Loucy (cell line): Measurements from ENCODE around the gene EEF1A2.
A peak's percentile ranks its signal among the peaks of the same experiment; 100 is the strongest.

Experiments used
- H2AFZ ChIP-seq: fragments of 200-600 bp; sonication (generic); 2 replicates; pipeline ENCODE4 v1.6.0; 2016; ENCODE audit warnings: antibody characterized with exemption, mild to moderate bottlenecking, low read length, moderate library complexity
- H3F3A ChIP-seq: fragments of 200-600 bp; 2 replicates; pipeline ENCODE4 v1.6.0; 2016; ENCODE audit warnings: antibody characterized with exemption, low read depth, mild to moderate bottlenecking
- H3K27me3 ChIP-seq: fragments of 200-600 bp; sonication (generic); 2 replicates; pipeline ENCODE4 v1.6.1; 2014; ENCODE audit warnings: low read length, mild to moderate bottlenecking; ENCODE audit not compliant: insufficient read depth, poor library complexity, severe bottlenecking
- H3K36me3 ChIP-seq: fragments of 200-600 bp; sonication (generic); 2 replicates; pipeline ENCODE4 v1.6.1; 2016; ENCODE audit warnings: low read length; ENCODE audit not compliant: insufficient read depth
- H3K4me1 ChIP-seq: fragments of 200-600 bp; sonication (generic); 2 replicates; pipeline ENCODE4 v1.5.1; 2014; ENCODE audit warnings: low read length, mild to moderate bottlenecking; ENCODE audit not compliant: insufficient read depth, poor library complexity, severe bottlenecking
- H3K4me2 ChIP-seq: fragments of 200-600 bp; sonication (generic); 2 replicates; pipeline ENCODE4 v1.6.0; 2014; ENCODE audit warnings: antibody characterized with exemption, low read length, low read depth, mild to moderate bottlenecking; ENCODE audit not compliant: poor library complexity, severe bottlenecking
- H3K4me3 ChIP-seq: fragments of 200-600 bp; sonication (generic); 2 replicates; pipeline ENCODE4 v1.5.1; 2014; ENCODE audit warnings: low read length, mild to moderate bottlenecking, mixed read lengths; ENCODE audit not compliant: poor library complexity, severe bottlenecking
- H3K79me2 ChIP-seq: fragments of 200-600 bp; sonication (generic); 2 replicates; pipeline ENCODE4 v1.6.1; 2014; ENCODE audit warnings: low read length; ENCODE audit not compliant: insufficient read depth
- H3K9ac ChIP-seq: fragments of 200-600 bp; sonication (generic); 2 replicates; pipeline ENCODE4 v1.6.0; 2014; ENCODE audit warnings: mild to moderate bottlenecking, low read depth, low read length, moderate library complexity; ENCODE audit not compliant: poor library complexity, severe bottlenecking
- H3K9me2 ChIP-seq: fragments of 200-600 bp; sonication (generic); replicated peaks from 2 replicates; pipeline ENCODE4 v1.6.1; 2016; ENCODE audit warnings: low read depth, low read length, mixed read lengths
- H3K9me3 ChIP-seq: fragments of 200-600 bp; sonication (generic); 2 replicates; pipeline ENCODE4 v1.6.1; 2014; ENCODE audit warnings: mild to moderate bottlenecking, antibody characterized with exemption, low read length, low read depth; ENCODE audit not compliant: insufficient read depth
- H4K20me1 ChIP-seq: fragments of 200-600 bp; sonication (generic); 2 replicates; pipeline ENCODE4 v1.6.0; 2014; ENCODE audit warnings: antibody characterized with exemption, low read length, mild to moderate bottlenecking; ENCODE audit not compliant: insufficient read depth, poor library complexity, severe bottlenecking
- CTCF ChIP-seq: fragments of 200-600 bp; sonication (generic); conservative IDR thresholded peaks from 2 replicates; pipeline ENCODE4 v1.5.1; 2014; ENCODE audit warnings: mild to moderate bottlenecking, antibody characterized with exemption, low read length
- EZH2phosphoT487 ChIP-seq: fragments of 200-600 bp; IDR thresholded peaks from 2 replicates; pipeline ENCODE4 v1.6.1; 2018; ENCODE audit warnings: antibody characterized with exemption, mild to moderate bottlenecking, moderate library complexity, borderline replicate concordance

The EEF1A2 gene

DNA sequence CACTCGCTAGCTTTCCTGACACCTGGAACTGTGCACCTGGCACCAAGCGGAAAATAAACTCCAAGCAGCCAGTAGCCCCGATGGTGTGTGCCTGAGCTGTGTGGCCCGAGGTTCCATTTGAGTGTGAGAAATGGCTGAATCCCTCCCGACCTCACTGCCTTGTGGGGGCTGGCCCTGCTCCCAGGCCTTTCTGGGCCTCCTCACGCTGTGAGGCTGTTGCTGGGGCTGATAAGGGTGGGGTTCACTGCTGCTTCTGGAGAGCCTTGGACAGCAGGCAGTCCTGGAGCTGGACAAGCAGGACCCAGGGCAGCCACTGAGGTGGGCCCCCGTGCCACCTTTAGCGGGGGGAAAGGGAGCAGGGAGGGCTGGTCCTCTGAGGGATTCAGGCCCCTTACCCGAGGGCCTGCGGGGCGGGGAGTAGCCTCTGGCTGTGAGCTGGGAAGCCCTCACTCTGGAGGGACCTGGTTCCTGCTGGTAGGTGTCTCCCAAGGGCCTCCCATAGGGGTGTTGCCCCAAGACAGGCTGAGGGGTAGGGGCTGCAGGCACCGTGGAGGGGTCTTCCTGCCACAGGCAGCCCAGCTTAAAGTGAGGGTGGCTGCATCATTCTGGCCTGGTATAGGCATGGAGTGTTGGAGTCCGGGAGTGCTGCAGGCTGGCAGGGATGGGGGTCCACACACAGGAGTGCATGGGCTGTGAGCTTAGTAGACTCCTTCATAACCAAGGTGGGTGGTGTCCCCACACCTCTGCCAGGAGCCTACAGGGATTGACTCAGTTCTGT is 23.4 kb upstream of the EEF1A2 start:
- no peaks in the 10 kb centered on the region for H3K27me3 ChIP-seq
- H3K9me3 ChIP-seq = no peaks in the 10 kb centered on the region
- TF ChIP-seq CTCF (no peak), EZH2phosphoT487 (no peak)
- H3K4me3 ChIP-seq = peak overlapping the region; percentile 89
- H4K20me1 ChIP-seq = peaks cover 27% of the 10 kb centered on the region
- H3K9me2 ChIP-seq = no peaks in the 10 kb centered on the region
- peak overlapping the region; percentile 54 for H3K9ac ChIP-seq
- peak overlapping the region; percentile 97 for H3K4me2 ChIP-seq
- peaks cover 27% of the 10 kb centered on the region for H3K4me1 ChIP-seq
- H3F3A ChIP-seq = 0 out of 2 replicates have a peak, but pooled peaks cover 3% of the 10 kb centered on the region
- H3K79me2 ChIP-seq = peaks cover 26% of the 10 kb centered on the region
- H2AFZ ChIP-seq = no peak overlapping the region
- no peaks in the 10 kb centered on the region; the same call in 1 of the 2 replicates for H3K36me3 ChIP-seq

DNA sequence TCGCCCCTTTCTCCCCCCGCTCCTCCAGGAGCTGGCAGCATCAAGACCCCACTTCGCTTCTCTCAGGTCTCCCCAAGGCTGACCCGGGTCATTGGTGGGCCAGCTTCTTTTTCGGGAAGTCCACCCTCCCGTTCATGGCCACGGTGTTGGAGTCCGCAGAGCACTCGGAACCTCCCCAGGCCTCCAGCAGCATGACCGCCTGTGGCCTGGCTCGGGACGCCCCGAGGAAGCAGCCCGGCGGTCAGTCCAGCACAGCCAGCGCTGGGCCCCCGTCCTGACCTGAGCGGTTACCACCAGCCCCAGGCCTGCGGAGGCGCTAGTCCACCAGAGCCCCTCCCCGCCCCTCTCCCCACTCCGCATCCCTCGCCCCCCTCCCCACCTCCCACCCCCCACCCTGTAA is 22.7 kb upstream of the EEF1A2 start:
- H4K20me1 ChIP-seq = peaks cover 27% of the 10 kb centered on the region
- peak overlapping the region; percentile 87 for H3K9ac ChIP-seq
- TF ChIP-seq CTCF (no peak), EZH2phosphoT487 (no peak)

DNA sequence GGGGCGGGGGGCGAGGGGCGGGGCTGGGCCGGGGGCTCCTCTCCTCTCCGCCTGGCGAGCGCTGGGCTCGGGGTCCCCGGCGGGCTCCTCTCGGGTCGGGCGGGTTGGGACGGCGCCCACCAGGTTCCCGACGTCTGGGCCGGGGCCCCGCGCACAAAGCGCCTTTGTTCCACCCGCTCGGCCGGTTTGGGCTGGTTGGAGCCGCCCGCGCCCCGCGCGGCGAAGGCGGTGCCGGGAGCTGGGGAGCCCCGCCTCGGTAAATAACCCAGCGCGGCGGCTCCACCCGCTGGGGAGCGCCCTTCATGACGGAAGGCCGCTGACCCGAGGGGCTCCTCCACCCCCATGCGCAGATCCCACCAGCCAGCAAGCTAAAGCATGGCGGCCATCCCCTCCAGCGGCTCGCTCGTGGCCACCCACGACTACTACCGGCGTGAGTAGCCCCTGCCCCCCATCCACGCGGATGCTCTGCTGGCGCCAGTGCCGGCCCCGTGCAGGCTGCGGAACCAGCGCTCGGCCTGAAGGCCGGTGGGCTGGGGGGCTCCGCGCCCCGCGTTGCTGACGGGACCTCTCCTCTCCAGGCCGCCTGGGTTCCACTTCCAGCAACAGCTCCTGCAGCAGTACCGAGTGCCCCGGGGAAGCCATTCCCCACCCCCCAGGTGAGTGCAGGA is 22.2 kb upstream of the EEF1A2 start:
- Histone ChIP-seq H3K4me2 (peak overlapping the region; percentile 97), H3K36me3 (no peaks in the 10 kb centered on the region; the same call in 1 of the 2 replicates), H3K4me3 (peak overlapping the region; percentile 89), H3K9me2 (no peaks in the 10 kb centered on the region), H4K20me1 (peaks cover 27% of the 10 kb centered on the region), H3K9me3 (no peaks in the 10 kb centered on the region), H3K79me2 (peaks cover 26% of the 10 kb centered on the region), H2AFZ (no peak overlapping the region), H3K4me1 (peaks cover 27% of the 10 kb centered on the region), H3K9ac (peak overlapping the region; percentile 87), H3F3A (0 out of 2 replicates have a peak, but pooled peaks cover 3% of the 10 kb centered on the region), H3K27me3 (no peaks in the 10 kb centered on the region)
- TF ChIP-seq CTCF (no peak; the same call in 1 of the 2 replicates), EZH2phosphoT487 (no peak)

More for the DNA sequence above, 22.7 kb upstream of the EEF1A2 start:
- Histone ChIP-seq H3K27me3 (no peaks in the 10 kb centered on the region), H3F3A (0 out of 2 replicates have a peak, but pooled peaks cover 3% of the 10 kb centered on the region), H3K36me3 (no peaks in the 10 kb centered on the region; the same call in 1 of the 2 replicates), H2AFZ (no peak overlapping the region), H3K79me2 (peaks cover 26% of the 10 kb centered on the region), H3K4me2 (peak overlapping the region; percentile 97), H3K9me2 (no peaks in the 10 kb centered on the region), H3K9me3 (no peaks in the 10 kb centered on the region), H3K4me3 (peak overlapping the region; percentile 89), H3K4me1 (peaks cover 27% of the 10 kb centered on the region)
